SH-SY5Y (cell line): ENCODE results near the gene HOXA4.

Experiments used
- GATA2 ChIP-seq: IDR thresholded peaks from 2 replicates; pipeline ENCODE4 v1.6.1; 2011; ENCODE audit warnings: mild to moderate bottlenecking, low read depth, low read length
- GATA3 ChIP-seq: IDR thresholded peaks from 2 replicates; pipeline ENCODE4 v1.6.1; 2011; ENCODE audit warnings: low read depth, mild to moderate bottlenecking, low read length, moderate library complexity

DNA sequence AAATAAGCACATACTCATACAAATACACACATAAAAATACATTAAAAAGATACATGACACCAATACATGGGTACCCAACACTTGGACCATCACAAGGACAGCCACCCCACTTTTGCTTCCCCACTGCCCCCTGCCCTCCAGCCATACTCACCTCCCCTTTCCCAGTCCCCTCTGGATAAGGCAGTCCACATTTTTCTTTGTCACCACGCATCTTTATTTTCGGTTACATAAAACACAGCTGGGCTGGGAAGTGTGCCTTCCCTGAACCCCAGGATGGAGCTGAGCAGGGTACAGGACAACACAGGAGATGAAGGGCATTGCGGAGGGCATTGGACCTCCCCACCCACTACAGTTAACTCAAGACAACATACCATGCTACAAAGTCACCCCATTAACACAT is 23.0 kb upstream of the HOXA4 start:
- TF ChIP-seq GATA3 (no peak), GATA2 (no peak)
